K562 (cell line): ENCODE data around the gene NRXN2.

Source experiments
- CBX5 ChIP-seq: IDR thresholded peaks from 2 replicates; pipeline ENCODE4 v1.6.1; 2014; ENCODE audit warnings: low read depth, borderline replicate concordance
- GTF2F1 ChIP-seq: IDR thresholded peaks from 2 replicates; pipeline ENCODE4 v1.6.1; 2011; ENCODE audit warnings: low read depth, low read length, improper control_type of control experiment
- HMG20B ChIP-seq: fragments of 250-450 bp; sonication (Bioruptor Pico); IDR thresholded peaks from 2 replicates; pipeline ENCODE4 v1.5.0; 2021; ENCODE audit warnings: mild to moderate bottlenecking
- JUN ChIP-seq, 2 experiments: sonication (generic) in 1 of 2; formaldehyde crosslinking in 1 of 2; IDR thresholded peaks; 2 replicates each; pipeline versions ENCODE4 v1.6.1 to v1.8.0; 2012 to 2022; ENCODE audit warnings: borderline replicate concordance in 2 of 2, mild to moderate bottlenecking in 2 of 2, improper control_type of control experiment in 1 of 2, low read depth in 1 of 2, low read length in 1 of 2, missing genetic modification reagents in 1 of 2
- RUNX1 ChIP-seq: sonication (generic); IDR thresholded peaks from 2 replicates; pipeline ENCODE4 v1.6.1; 2016; ENCODE audit warnings: antibody characterized with exemption, low read depth
- TCF7L2 ChIP-seq: fragments of 150-350 bp; IDR thresholded peaks from 2 replicates; pipeline ENCODE4 v1.6.1; 2016; ENCODE audit warnings: low read depth, mild to moderate bottlenecking, low read length, moderate library complexity
- ZNF239 ChIP-seq: fragments of 250-450 bp; sonication (Bioruptor Pico); IDR thresholded peaks from 2 replicates; pipeline ENCODE4 v1.4.0; 2020; ENCODE audit warnings: mild to moderate bottlenecking
- ZNF695 ChIP-seq: fragments of 450-650 bp; formaldehyde crosslinking; IDR thresholded peaks from 2 replicates; pipeline ENCODE4 v1.4.0; 2020; ENCODE audit warnings: mild to moderate bottlenecking, moderate library complexity
- TF ChIP-seq, protein P1 (sequence below): fragments of 250-450 bp; sonication (Bioruptor Pico); IDR thresholded peaks from 2 replicates; pipeline ENCODE4 v1.5.0; 2021

DNA sequence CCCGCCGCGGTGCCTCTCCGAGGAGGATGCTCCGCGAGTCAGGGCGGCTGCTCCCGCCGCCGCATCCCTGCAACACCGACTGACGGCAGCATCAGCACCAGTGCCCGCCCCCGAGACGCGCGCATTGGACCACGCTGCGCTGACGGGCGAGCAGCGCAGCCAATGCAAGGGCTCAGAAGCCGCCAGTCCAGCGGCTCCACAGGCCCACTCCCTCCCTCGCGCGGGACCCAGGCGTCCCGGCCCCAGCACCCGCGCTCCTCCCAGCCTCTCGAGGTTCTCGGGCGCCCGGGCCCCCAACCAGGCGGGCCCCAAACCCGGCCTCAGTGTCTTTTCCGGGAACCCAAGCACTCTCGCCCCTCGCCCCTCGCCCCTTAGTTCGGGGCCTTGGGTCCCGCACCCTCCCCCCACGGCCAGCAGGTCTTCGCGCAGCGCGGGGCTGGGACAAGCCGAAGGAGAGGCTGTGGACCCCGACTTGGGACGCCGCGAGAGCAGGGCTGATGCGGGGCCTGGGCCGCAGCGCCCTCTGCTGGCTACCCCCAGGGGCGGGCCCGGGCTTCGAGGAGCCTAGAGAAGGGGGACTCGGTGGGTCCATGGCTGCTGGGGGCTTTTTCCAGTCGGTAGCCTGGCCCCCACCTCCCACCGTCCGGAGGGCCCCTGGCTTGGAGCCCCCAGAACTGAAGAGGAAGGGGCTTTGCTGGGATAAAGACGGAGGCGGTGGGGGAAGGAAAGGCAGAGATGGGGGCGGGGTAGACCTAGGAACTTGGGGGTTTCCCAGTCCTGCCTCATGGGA, at the start of gene NRXN2:
- no peak for TF ChIP-seq CBX5
- TF ChIP-seq JUN (IDR thresholded peaks at IDR 0.05; ENCODE audit: borderline replicate concordance, low read depth, low read length): no peak
- TF ChIP-seq JUN (CRISPR knock-in tag; IDR thresholded peaks at IDR 0.05; ENCODE audit: borderline replicate concordance): no peak
- TF ChIP-seq ZNF695 (CRISPR knock-in tag): no peak
- no peak for TF ChIP-seq HMG20B (CRISPR knock-in tag)
- no peak for TF ChIP-seq GTF2F1
- TF ChIP-seq ZNF239 (CRISPR knock-in tag): no peak
- TF ChIP-seq RUNX1: no peak
- TF ChIP-seq, protein P1, sequence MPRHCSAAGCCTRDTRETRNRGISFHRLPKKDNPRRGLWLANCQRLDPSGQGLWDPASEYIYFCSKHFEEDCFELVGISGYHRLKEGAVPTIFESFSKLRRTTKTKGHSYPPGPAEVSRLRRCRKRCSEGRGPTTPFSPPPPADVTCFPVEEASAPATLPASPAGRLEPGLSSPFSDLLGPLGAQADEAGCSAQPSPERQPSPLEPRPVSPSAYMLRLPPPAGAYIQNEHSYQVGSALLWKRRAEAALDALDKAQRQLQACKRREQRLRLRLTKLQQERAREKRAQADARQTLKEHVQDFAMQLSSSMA (CRISPR knock-in tag): no peak
- no peak for TF ChIP-seq TCF7L2
